ENCODE measurements around the gene DNAH11.

- TF ChIP-seq, protein P1, sequence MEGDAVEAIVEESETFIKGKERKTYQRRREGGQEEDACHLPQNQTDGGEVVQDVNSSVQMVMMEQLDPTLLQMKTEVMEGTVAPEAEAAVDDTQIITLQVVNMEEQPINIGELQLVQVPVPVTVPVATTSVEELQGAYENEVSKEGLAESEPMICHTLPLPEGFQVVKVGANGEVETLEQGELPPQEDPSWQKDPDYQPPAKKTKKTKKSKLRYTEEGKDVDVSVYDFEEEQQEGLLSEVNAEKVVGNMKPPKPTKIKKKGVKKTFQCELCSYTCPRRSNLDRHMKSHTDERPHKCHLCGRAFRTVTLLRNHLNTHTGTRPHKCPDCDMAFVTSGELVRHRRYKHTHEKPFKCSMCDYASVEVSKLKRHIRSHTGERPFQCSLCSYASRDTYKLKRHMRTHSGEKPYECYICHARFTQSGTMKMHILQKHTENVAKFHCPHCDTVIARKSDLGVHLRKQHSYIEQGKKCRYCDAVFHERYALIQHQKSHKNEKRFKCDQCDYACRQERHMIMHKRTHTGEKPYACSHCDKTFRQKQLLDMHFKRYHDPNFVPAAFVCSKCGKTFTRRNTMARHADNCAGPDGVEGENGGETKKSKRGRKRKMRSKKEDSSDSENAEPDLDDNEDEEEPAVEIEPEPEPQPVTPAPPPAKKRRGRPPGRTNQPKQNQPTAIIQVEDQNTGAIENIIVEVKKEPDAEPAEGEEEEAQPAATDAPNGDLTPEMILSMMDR (IDR thresholded peaks at IDR 0.05; ENCODE audit: insufficient read depth, low read length), result no peak
- no peak for TF ChIP-seq POLR2AphosphoS5 (IDR thresholded peaks at IDR 0.05; ENCODE audit: low read depth)
Observed at GRCh38 chr7:21544303-21544656, 1.4 kb downstream of the DNAH11 start.
